ENCODE measurements around the gene SLIT2.

The SLIT2 gene

GRCh38 chr4:20251796-20252655 is at the start of gene SLIT2:
Gene SLIT2 (plus strand): TSS chr4:20251905. CDS start chr4:20253816, 1,911 bp downstream.
- no peak for FAIRE-seq

GRCh38 chr4:20203508-20203907 is 48.2 kb upstream of the SLIT2 start:
- FAIRE-seq = no peak

GRCh38 chr4:20217521-20217920 is 34.2 kb upstream of the SLIT2 start:
- no peak for FAIRE-seq

- FAIRE-seq = no peak
These were observed 33.8 kb upstream of the SLIT2 start for GRCh38 chr4:20217951-20218350.

- FAIRE-seq = no peak
These were observed 32.2 kb upstream of the SLIT2 start for GRCh38 chr4:20219521-20219920.

- FAIRE-seq = peak; percentile 82
These were observed 13.7 kb upstream of the SLIT2 start for GRCh38 chr4:20237894-20238537.

GRCh38 chr4:20248155-20248558 is 3.5 kb upstream of the SLIT2 start:
- peak; percentile 65 for FAIRE-seq

GRCh38 chr4:20249333-20249732 is 2.4 kb upstream of the SLIT2 start:
- FAIRE-seq = no peak

- FAIRE-seq = no peak
These were observed 492 bp upstream of the SLIT2 start for GRCh38 chr4:20251031-20251795.

GRCh38 chr4:20252656-20253282 is 1.1 kb downstream of the SLIT2 start:
- FAIRE-seq = no peak

GRCh38 chr4:20253283-20253734 is 1.6 kb downstream of the SLIT2 start:
- FAIRE-seq = no peak

GRCh38 chr4:20253735-20254409 is 2.2 kb downstream of the SLIT2 start:
- no peak for FAIRE-seq

- FAIRE-seq = no peak
These were observed 3.0 kb downstream of the SLIT2 start for GRCh38 chr4:20254511-20255250.

GRCh38 chr4:20255251-20255586 is 3.5 kb downstream of the SLIT2 start:
- FAIRE-seq = no peak

- no peak for FAIRE-seq
These were observed 4.1 kb downstream of the SLIT2 start for GRCh38 chr4:20255823-20256222.

- no peak for FAIRE-seq
These were observed 4.7 kb downstream of the SLIT2 start for GRCh38 chr4:20256381-20256881.

GRCh38 chr4:20259707-20260106 is 8.0 kb downstream of the SLIT2 start:
- FAIRE-seq = no peak

- no peak for FAIRE-seq
These were observed 9.1 kb downstream of the SLIT2 start for GRCh38 chr4:20260821-20261220.

GRCh38 chr4:20262221-20262620 is 10.5 kb downstream of the SLIT2 start:
- FAIRE-seq = no peak

GRCh38 chr4:20264688-20265087 is 13.0 kb downstream of the SLIT2 start:
- FAIRE-seq = no peak

- FAIRE-seq = no peak
These were observed 14.0 kb downstream of the SLIT2 start for GRCh38 chr4:20265726-20266125.

Measured in A204.1 (cell line).